Measurements from ENCODE around the gene SGO2.

Gene SGO2

GRCh38 chr2:200614249-200614648 is 88.2 kb downstream of the SGO2 start:
- H4K8ac ChIP-seq (ENCODE audit: low read depth, low read length), result no peak overlapping the region
- no peaks in the 10 kb centered on the region for H3K36me3 ChIP-seq (ENCODE audit: control insufficient read depth, insufficient read depth, low read length)
- no peak overlapping the region for H3K9ac ChIP-seq (ENCODE audit: low read length)
- no peak for DNase-seq
- H3K56ac ChIP-seq (ENCODE audit: low read length), result no peak overlapping the region
- H3K79me1 ChIP-seq (ENCODE audit: low read length), result no peaks in the 10 kb centered on the region
- H3K27me3 ChIP-seq (ENCODE audit: insufficient read depth, low read length, poor library complexity), result no peaks in the 10 kb centered on the region
- H2BK120ac ChIP-seq (ENCODE audit: low read depth, low read length), result no peak overlapping the region
- H3K27ac ChIP-seq (ENCODE audit: low read depth, low read length), result no peak overlapping the region
- no peak overlapping the region for H3K4me2 ChIP-seq (ENCODE audit: low read length)
- H3K18ac ChIP-seq (ENCODE audit: low read length), result no peak overlapping the region
- H3K4me1 ChIP-seq (ENCODE audit: control insufficient read depth, low read depth, low read length), result no peaks in the 10 kb centered on the region
- no peak overlapping the region for H3K4ac ChIP-seq (ENCODE audit: low read depth, low read length)
- no peak overlapping the region for H2BK5ac ChIP-seq (ENCODE audit: low read length)
- H3K23ac ChIP-seq (ENCODE audit: low read length), result no peak overlapping the region
- no peak overlapping the region for H2BK15ac ChIP-seq (replicated peaks; ENCODE audit: low read depth)
- no peak overlapping the region for H2AK5ac ChIP-seq (ENCODE audit: low read length)
- no peaks in the 10 kb centered on the region for H3K79me2 ChIP-seq (ENCODE audit: control insufficient read depth, insufficient read depth, low read length)
- no peak overlapping the region for H4K5ac ChIP-seq (ENCODE audit: low read length)
- WGBS (ENCODE audit: extremely low coverage, insufficient coverage, low lambda C conversion rate), result no CpG with 5 or more reads among the region's 2 CpGs
- H3K4me3 ChIP-seq (ENCODE audit: low read length), result no peak overlapping the region

- no peak overlapping the region for H3K27ac ChIP-seq (ENCODE audit: low read depth, low read length)
- H4K5ac ChIP-seq (ENCODE audit: low read length), result no peak overlapping the region
- H3K27me3 ChIP-seq (ENCODE audit: insufficient read depth, low read length, poor library complexity), result no peaks in the 10 kb centered on the region
- H4K8ac ChIP-seq (ENCODE audit: low read depth, low read length), result no peak overlapping the region
- H3K18ac ChIP-seq (ENCODE audit: low read length), result no peak overlapping the region
- no peak overlapping the region for H3K4me2 ChIP-seq (ENCODE audit: low read length)
- no peak overlapping the region for H2BK15ac ChIP-seq (replicated peaks; ENCODE audit: low read depth)
- no peaks in the 10 kb centered on the region for H3K36me3 ChIP-seq (ENCODE audit: control insufficient read depth, insufficient read depth, low read length)
- no peak overlapping the region for H2AK5ac ChIP-seq (ENCODE audit: low read length)
- no peak overlapping the region for H3K56ac ChIP-seq (ENCODE audit: low read length)
- no peak overlapping the region for H2BK5ac ChIP-seq (ENCODE audit: low read length)
- no peak overlapping the region for H3K4ac ChIP-seq (ENCODE audit: low read depth, low read length)
- no peak overlapping the region for H3K23ac ChIP-seq (ENCODE audit: low read length)
- no peaks in the 10 kb centered on the region for H3K79me2 ChIP-seq (ENCODE audit: control insufficient read depth, insufficient read depth, low read length)
- no peak overlapping the region for H3K4me3 ChIP-seq (ENCODE audit: low read length)
- H2BK120ac ChIP-seq (ENCODE audit: low read depth, low read length), result no peak overlapping the region
- DNase-seq, result no peak
- no peak overlapping the region for H3K9ac ChIP-seq (ENCODE audit: low read length)
- H3K4me1 ChIP-seq (ENCODE audit: control insufficient read depth, low read depth, low read length), result no peaks in the 10 kb centered on the region
- H3K79me1 ChIP-seq (ENCODE audit: low read length), result no peaks in the 10 kb centered on the region
- no CpG with 5 or more reads among the region's 1 CpG for WGBS (ENCODE audit: extremely low coverage, insufficient coverage, low lambda C conversion rate)
Measured at GRCh38 chr2:200615247-200615646, 89.2 kb downstream of the SGO2 start.

- Histone ChIP-seq H3K36me3 (ENCODE audit: control insufficient read depth, insufficient read depth, low read length) (no peaks in the 10 kb centered on the region), H3K18ac (ENCODE audit: low read length) (no peak overlapping the region), H3K56ac (ENCODE audit: low read length) (no peak overlapping the region), H3K4me2 (ENCODE audit: low read length) (no peak overlapping the region), H3K27me3 (ENCODE audit: insufficient read depth, low read length, poor library complexity) (no peaks in the 10 kb centered on the region), H3K9ac (ENCODE audit: low read length) (no peak overlapping the region), H3K4ac (ENCODE audit: low read depth, low read length) (no peak overlapping the region), H3K4me3 (ENCODE audit: low read length) (no peak overlapping the region), H3K23ac (ENCODE audit: low read length) (no peak overlapping the region), H2AK5ac (ENCODE audit: low read length) (no peak overlapping the region), H2BK5ac (ENCODE audit: low read length) (no peak overlapping the region), H2BK15ac (replicated peaks; ENCODE audit: low read depth) (no peak overlapping the region), H3K4me1 (ENCODE audit: control insufficient read depth, low read depth, low read length) (no peaks in the 10 kb centered on the region), H3K79me2 (ENCODE audit: control insufficient read depth, insufficient read depth, low read length) (no peaks in the 10 kb centered on the region), H3K79me1 (ENCODE audit: low read length) (no peaks in the 10 kb centered on the region), H2BK120ac (ENCODE audit: low read depth, low read length) (no peak overlapping the region), H4K8ac (ENCODE audit: low read depth, low read length) (no peak overlapping the region), H3K27ac (ENCODE audit: low read depth, low read length) (no peak overlapping the region), H4K5ac (ENCODE audit: low read length) (no peak overlapping the region)
- no CpG with 5 or more reads among the region's 5 CpGs for WGBS (ENCODE audit: extremely low coverage, insufficient coverage, low lambda C conversion rate)
- no peak for DNase-seq
Measured at GRCh38 chr2:200616193-200616592, 90.2 kb downstream of the SGO2 start.

- Histone ChIP-seq H2AK5ac (ENCODE audit: low read length) (no peak overlapping the region), H4K5ac (ENCODE audit: low read length) (no peak overlapping the region), H3K79me2 (ENCODE audit: control insufficient read depth, insufficient read depth, low read length) (no peaks in the 10 kb centered on the region), H3K27me3 (ENCODE audit: insufficient read depth, low read length, poor library complexity) (no peaks in the 10 kb centered on the region), H3K4me1 (ENCODE audit: control insufficient read depth, low read depth, low read length) (no peaks in the 10 kb centered on the region), H3K27ac (ENCODE audit: low read depth, low read length) (no peak overlapping the region), H3K23ac (ENCODE audit: low read length) (no peak overlapping the region), H3K4me2 (ENCODE audit: low read length) (no peak overlapping the region), H3K18ac (ENCODE audit: low read length) (no peak overlapping the region), H3K36me3 (ENCODE audit: control insufficient read depth, insufficient read depth, low read length) (no peaks in the 10 kb centered on the region), H3K79me1 (ENCODE audit: low read length) (no peaks in the 10 kb centered on the region), H2BK15ac (replicated peaks; ENCODE audit: low read depth) (no peak overlapping the region), H3K4me3 (ENCODE audit: low read length) (no peak overlapping the region), H3K9ac (ENCODE audit: low read length) (no peak overlapping the region), H2BK5ac (ENCODE audit: low read length) (no peak overlapping the region), H4K8ac (ENCODE audit: low read depth, low read length) (no peak overlapping the region), H3K4ac (ENCODE audit: low read depth, low read length) (no peak overlapping the region), H2BK120ac (ENCODE audit: low read depth, low read length) (no peak overlapping the region), H3K56ac (ENCODE audit: low read length) (no peak overlapping the region)
- WGBS (ENCODE audit: extremely low coverage, insufficient coverage, low lambda C conversion rate), result no CpG with 5 or more reads among the region's 4 CpGs
- no peak for DNase-seq
Measured at GRCh38 chr2:200616656-200617055, 90.6 kb downstream of the SGO2 start.

GRCh38 chr2:200617156-200618053 is 91.4 kb downstream of the SGO2 start:
- H3K4ac ChIP-seq (ENCODE audit: low read depth, low read length), result no peak overlapping the region
- no peak overlapping the region for H3K27ac ChIP-seq (ENCODE audit: low read depth, low read length)
- no peak overlapping the region for H2BK15ac ChIP-seq (replicated peaks; ENCODE audit: low read depth)
- no peak overlapping the region for H3K56ac ChIP-seq (ENCODE audit: low read length)
- H3K18ac ChIP-seq (ENCODE audit: low read length), result no peak overlapping the region
- no peak overlapping the region for H2BK5ac ChIP-seq (ENCODE audit: low read length)
- no peak overlapping the region for H4K5ac ChIP-seq (ENCODE audit: low read length)
- H3K4me1 ChIP-seq (ENCODE audit: control insufficient read depth, low read depth, low read length), result no peaks in the 10 kb centered on the region
- H3K79me1 ChIP-seq (ENCODE audit: low read length), result no peaks in the 10 kb centered on the region
- no peak overlapping the region for H3K4me2 ChIP-seq (ENCODE audit: low read length)
- no peaks in the 10 kb centered on the region for H3K36me3 ChIP-seq (ENCODE audit: control insufficient read depth, insufficient read depth, low read length)
- no peaks in the 10 kb centered on the region for H3K79me2 ChIP-seq (ENCODE audit: control insufficient read depth, insufficient read depth, low read length)
- no peak overlapping the region for H4K8ac ChIP-seq (ENCODE audit: low read depth, low read length)
- H3K23ac ChIP-seq (ENCODE audit: low read length), result no peak overlapping the region
- no peak for DNase-seq
- no peak overlapping the region for H2BK120ac ChIP-seq (ENCODE audit: low read depth, low read length)
- H3K4me3 ChIP-seq (ENCODE audit: low read length), result no peak overlapping the region
- no peaks in the 10 kb centered on the region for H3K27me3 ChIP-seq (ENCODE audit: insufficient read depth, low read length, poor library complexity)
- H2AK5ac ChIP-seq (ENCODE audit: low read length), result no peak overlapping the region
- no peak overlapping the region for H3K9ac ChIP-seq (ENCODE audit: low read length)
- no CpG with 5 or more reads among the region's 6 CpGs for WGBS (ENCODE audit: extremely low coverage, insufficient coverage, low lambda C conversion rate)

GRCh38 chr2:200618054-200618419 is 92.0 kb downstream of the SGO2 start:
- Histone ChIP-seq H2BK120ac (ENCODE audit: low read depth, low read length) (no peak overlapping the region), H4K5ac (ENCODE audit: low read length) (no peak overlapping the region), H2AK5ac (ENCODE audit: low read length) (no peak overlapping the region), H3K4ac (ENCODE audit: low read depth, low read length) (no peak overlapping the region), H3K56ac (ENCODE audit: low read length) (no peak overlapping the region), H4K8ac (ENCODE audit: low read depth, low read length) (no peak overlapping the region), H3K23ac (ENCODE audit: low read length) (no peak overlapping the region), H3K79me1 (ENCODE audit: low read length) (no peaks in the 10 kb centered on the region), H3K9ac (ENCODE audit: low read length) (no peak overlapping the region), H3K18ac (ENCODE audit: low read length) (no peak overlapping the region), H3K4me2 (ENCODE audit: low read length) (no peak overlapping the region), H3K27me3 (ENCODE audit: insufficient read depth, low read length, poor library complexity) (no peaks in the 10 kb centered on the region), H2BK15ac (replicated peaks; ENCODE audit: low read depth) (no peak overlapping the region), H3K4me1 (ENCODE audit: control insufficient read depth, low read depth, low read length) (no peaks in the 10 kb centered on the region), H3K4me3 (ENCODE audit: low read length) (no peak overlapping the region), H3K27ac (ENCODE audit: low read depth, low read length) (no peak overlapping the region), H2BK5ac (ENCODE audit: low read length) (no peak overlapping the region), H3K36me3 (ENCODE audit: control insufficient read depth, insufficient read depth, low read length) (no peaks in the 10 kb centered on the region), H3K79me2 (ENCODE audit: control insufficient read depth, insufficient read depth, low read length) (no peaks in the 10 kb centered on the region)
- DNase-seq, result no peak
- WGBS (ENCODE audit: extremely low coverage, insufficient coverage, low lambda C conversion rate), result no CpG with 5 or more reads among the region's 3 CpGs

All from mesendoderm (in vitro differentiated cells).